Cortex of kidney (tissue), 1 donor: Measurements from ENCODE around the gene UBL4A.
A peak's percentile ranks its signal among the peaks of the same experiment; 100 is the strongest.
"Not testable (repeated sequence)": the region's sequence is repeated elsewhere in the genome, so short reads cannot be mapped to it uniquely, and the experiment has no call there.

Source experiments
- DNase-seq: peaks from one replicate; lab custom pipeline; 2025; lab: John Stamatoyannopoulos, UW

Gene UBL4A

GRCh38 chrX:154507673-154508383 lies 21.4 kb upstream of the UBL4A start:
- no peak for DNase-seq

- DNase-seq, result no peak
These were observed 20.3 kb upstream of the UBL4A start for GRCh38 chrX:154506483-154507332.

GRCh38 chrX:154505734-154506133 lies 19.3 kb upstream of the UBL4A start:
- no peak for DNase-seq

- no peak for DNase-seq
These were observed 16.6 kb upstream of the UBL4A start for GRCh38 chrX:154502989-154503388.

GRCh38 chrX:154502098-154502497 lies 15.7 kb upstream of the UBL4A start:
- no peak for DNase-seq

- not testable (repeated sequence) for DNase-seq
These were observed 15.0 kb upstream of the UBL4A start for GRCh38 chrX:154501423-154501822.

- DNase-seq, result not testable (repeated sequence)
These were observed 10.2 kb upstream of the UBL4A start for GRCh38 chrX:154496591-154497137.

- no peak for DNase-seq
These were observed 9.1 kb upstream of the UBL4A start for GRCh38 chrX:154495472-154495922.

- no peak for DNase-seq
These were observed 8.3 kb upstream of the UBL4A start for GRCh38 chrX:154494715-154495114.

- DNase-seq, result peak; percentile 23
These were observed 4.1 kb upstream of the UBL4A start, which contains the start of gene SLC10A3 for GRCh38 chrX:154490414-154491083. TSS of gene SLC10A3 (minus strand) at chrX:154490629. CDS start at chrX:154488940, 1,689 bp downstream.

GRCh38 chrX:154490021-154490413 lies 3.6 kb upstream of the UBL4A start:
- no peak for DNase-seq

GRCh38 chrX:154489182-154489581 lies 2.8 kb upstream of the UBL4A start:
- no peak for DNase-seq

GRCh38 chrX:154488336-154489075 lies 2.1 kb upstream of the UBL4A start:
- DNase-seq, result no peak

GRCh38 chrX:154487518-154488290 lies 1.3 kb upstream of the UBL4A start:
- no peak for DNase-seq

GRCh38 chrX:154486052-154486395 lies 391 bp downstream of the UBL4A start:
- DNase-seq, result no peak

- DNase-seq, result no peak
These were observed 1.0 kb downstream of the UBL4A start for GRCh38 chrX:154485150-154486051.

GRCh38 chrX:154484255-154485149 lies 1.9 kb downstream of the UBL4A start:
- no peak for DNase-seq

GRCh38 chrX:154483325-154483724 lies 3.1 kb downstream of the UBL4A start:
- DNase-seq, result no peak

GRCh38 chrX:154482786-154483185 lies 3.6 kb downstream of the UBL4A start:
- no peak for DNase-seq
